ENCODE data around the gene APEX2. TPM values are rescaled to one million over a fixed set of nuclear protein-coding genes. Genes with fewer than 3 reads are reported as not detected.

APEX2 gene
- total and polyA plus RNA-seq, 2 experiments from 2014 or later = 10.0 to 20.1 TPM

DNA sequence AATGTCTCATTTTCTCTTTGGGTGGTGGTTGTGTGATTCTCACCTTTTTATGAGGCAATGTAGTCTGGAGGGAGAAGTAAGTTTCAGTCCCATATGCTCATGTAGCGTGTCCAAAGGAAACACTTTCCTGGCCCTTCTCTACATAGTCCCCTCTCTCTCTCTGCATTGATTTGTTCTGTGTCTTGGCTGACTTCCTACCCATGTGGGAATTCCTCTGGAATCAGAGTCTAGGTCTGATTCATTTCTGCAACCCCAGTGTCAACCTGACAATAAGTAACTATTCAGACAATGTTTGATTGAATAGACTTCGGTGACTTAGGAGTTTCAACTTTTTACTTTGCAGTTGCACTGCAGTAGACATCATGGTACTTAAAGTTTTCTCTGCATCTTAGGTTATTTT, 33.3 kb downstream of the APEX2 start:
- Histone ChIP-seq H3K27ac (ENCODE audit: low read depth) (no peak overlapping the region), H3K36me3 (ENCODE audit: insufficient read depth) (no peaks in the 10 kb centered on the region), H3F3A (replicated peaks; ENCODE audit: low read depth) (no peaks in the 10 kb centered on the region), H3K9me2 (ENCODE audit: insufficient read depth) (no peaks in the 10 kb centered on the region), H4K20me1 (replicated peaks; ENCODE audit: insufficient read depth) (no peaks in the 10 kb centered on the region), H3K79me2 (replicated peaks; ENCODE audit: insufficient read depth) (no peaks in the 10 kb centered on the region), H3K4me1 (ENCODE audit: insufficient read depth) (peaks cover 9% of the 10 kb centered on the region; the same call in 1 of the 2 replicates), H3K4me3 (no peak overlapping the region), H3K4me2 (no peak overlapping the region), H3K27me3 (ENCODE audit: insufficient read depth) (no peaks in the 10 kb centered on the region), H2AFZ (no peak overlapping the region)
- no peaks in the 10 kb centered on the region; the same call in 2 of the 3 replicates for H3K36me3 Mint-ChIP-seq (ENCODE audit: low read depth)
- H3K4me1 Mint-ChIP-seq = peaks cover 17% of the 10 kb centered on the region
- H3K9me3 Mint-ChIP-seq = no peaks in the 10 kb centered on the region
- TF ChIP-seq EZH2phosphoT487 (IDR thresholded peaks at IDR 0.05; ENCODE audit: unreplicated experiment) (no peak), STAT1 (IDR thresholded peaks at IDR 0.05; ENCODE audit: unreplicated experiment) (no peak), EZH2 (IDR thresholded peaks at IDR 0.05; ENCODE audit: low read depth, unreplicated experiment) (no peak), POLR2AphosphoS5 (IDR thresholded peaks at IDR 0.05; ENCODE audit: low read depth) (no peak), ZNF331 (CRISPR knock-in tag; IDR thresholded peaks at IDR 0.05; ENCODE audit: low read depth) (no peak), CREB1 (CRISPR knock-in tag; IDR thresholded peaks at IDR 0.05; ENCODE audit: low read depth) (no peak), NANOG (IDR thresholded peaks at IDR 0.05; ENCODE audit: borderline replicate concordance) (no peak), ZNF114 (CRISPR knock-in tag; IDR thresholded peaks at IDR 0.05) (no peak), JUNB (IDR thresholded peaks at IDR 0.05; ENCODE audit: unreplicated experiment) (no peak)
- TF ChIP-seq, protein P1, sequence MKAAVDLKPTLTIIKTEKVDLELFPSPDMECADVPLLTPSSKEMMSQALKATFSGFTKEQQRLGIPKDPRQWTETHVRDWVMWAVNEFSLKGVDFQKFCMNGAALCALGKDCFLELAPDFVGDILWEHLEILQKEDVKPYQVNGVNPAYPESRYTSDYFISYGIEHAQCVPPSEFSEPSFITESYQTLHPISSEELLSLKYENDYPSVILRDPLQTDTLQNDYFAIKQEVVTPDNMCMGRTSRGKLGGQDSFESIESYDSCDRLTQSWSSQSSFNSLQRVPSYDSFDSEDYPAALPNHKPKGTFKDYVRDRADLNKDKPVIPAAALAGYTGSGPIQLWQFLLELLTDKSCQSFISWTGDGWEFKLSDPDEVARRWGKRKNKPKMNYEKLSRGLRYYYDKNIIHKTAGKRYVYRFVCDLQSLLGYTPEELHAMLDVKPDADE (IDR thresholded peaks at IDR 0.05) = no peak
- TF ChIP-seq, protein P2, sequence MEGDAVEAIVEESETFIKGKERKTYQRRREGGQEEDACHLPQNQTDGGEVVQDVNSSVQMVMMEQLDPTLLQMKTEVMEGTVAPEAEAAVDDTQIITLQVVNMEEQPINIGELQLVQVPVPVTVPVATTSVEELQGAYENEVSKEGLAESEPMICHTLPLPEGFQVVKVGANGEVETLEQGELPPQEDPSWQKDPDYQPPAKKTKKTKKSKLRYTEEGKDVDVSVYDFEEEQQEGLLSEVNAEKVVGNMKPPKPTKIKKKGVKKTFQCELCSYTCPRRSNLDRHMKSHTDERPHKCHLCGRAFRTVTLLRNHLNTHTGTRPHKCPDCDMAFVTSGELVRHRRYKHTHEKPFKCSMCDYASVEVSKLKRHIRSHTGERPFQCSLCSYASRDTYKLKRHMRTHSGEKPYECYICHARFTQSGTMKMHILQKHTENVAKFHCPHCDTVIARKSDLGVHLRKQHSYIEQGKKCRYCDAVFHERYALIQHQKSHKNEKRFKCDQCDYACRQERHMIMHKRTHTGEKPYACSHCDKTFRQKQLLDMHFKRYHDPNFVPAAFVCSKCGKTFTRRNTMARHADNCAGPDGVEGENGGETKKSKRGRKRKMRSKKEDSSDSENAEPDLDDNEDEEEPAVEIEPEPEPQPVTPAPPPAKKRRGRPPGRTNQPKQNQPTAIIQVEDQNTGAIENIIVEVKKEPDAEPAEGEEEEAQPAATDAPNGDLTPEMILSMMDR (conservative IDR thresholded peaks at IDR 0.05; ENCODE audit: low read depth in 2 of 2) = no peak
- TF ChIP-seq, protein P3, sequence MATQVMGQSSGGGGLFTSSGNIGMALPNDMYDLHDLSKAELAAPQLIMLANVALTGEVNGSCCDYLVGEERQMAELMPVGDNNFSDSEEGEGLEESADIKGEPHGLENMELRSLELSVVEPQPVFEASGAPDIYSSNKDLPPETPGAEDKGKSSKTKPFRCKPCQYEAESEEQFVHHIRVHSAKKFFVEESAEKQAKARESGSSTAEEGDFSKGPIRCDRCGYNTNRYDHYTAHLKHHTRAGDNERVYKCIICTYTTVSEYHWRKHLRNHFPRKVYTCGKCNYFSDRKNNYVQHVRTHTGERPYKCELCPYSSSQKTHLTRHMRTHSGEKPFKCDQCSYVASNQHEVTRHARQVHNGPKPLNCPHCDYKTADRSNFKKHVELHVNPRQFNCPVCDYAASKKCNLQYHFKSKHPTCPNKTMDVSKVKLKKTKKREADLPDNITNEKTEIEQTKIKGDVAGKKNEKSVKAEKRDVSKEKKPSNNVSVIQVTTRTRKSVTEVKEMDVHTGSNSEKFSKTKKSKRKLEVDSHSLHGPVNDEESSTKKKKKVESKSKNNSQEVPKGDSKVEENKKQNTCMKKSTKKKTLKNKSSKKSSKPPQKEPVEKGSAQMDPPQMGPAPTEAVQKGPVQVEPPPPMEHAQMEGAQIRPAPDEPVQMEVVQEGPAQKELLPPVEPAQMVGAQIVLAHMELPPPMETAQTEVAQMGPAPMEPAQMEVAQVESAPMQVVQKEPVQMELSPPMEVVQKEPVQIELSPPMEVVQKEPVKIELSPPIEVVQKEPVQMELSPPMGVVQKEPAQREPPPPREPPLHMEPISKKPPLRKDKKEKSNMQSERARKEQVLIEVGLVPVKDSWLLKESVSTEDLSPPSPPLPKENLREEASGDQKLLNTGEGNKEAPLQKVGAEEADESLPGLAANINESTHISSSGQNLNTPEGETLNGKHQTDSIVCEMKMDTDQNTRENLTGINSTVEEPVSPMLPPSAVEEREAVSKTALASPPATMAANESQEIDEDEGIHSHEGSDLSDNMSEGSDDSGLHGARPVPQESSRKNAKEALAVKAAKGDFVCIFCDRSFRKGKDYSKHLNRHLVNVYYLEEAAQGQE (IDR thresholded peaks at IDR 0.05; ENCODE audit: unreplicated experiment) = no peak
- TF ChIP-seq, protein P4, sequence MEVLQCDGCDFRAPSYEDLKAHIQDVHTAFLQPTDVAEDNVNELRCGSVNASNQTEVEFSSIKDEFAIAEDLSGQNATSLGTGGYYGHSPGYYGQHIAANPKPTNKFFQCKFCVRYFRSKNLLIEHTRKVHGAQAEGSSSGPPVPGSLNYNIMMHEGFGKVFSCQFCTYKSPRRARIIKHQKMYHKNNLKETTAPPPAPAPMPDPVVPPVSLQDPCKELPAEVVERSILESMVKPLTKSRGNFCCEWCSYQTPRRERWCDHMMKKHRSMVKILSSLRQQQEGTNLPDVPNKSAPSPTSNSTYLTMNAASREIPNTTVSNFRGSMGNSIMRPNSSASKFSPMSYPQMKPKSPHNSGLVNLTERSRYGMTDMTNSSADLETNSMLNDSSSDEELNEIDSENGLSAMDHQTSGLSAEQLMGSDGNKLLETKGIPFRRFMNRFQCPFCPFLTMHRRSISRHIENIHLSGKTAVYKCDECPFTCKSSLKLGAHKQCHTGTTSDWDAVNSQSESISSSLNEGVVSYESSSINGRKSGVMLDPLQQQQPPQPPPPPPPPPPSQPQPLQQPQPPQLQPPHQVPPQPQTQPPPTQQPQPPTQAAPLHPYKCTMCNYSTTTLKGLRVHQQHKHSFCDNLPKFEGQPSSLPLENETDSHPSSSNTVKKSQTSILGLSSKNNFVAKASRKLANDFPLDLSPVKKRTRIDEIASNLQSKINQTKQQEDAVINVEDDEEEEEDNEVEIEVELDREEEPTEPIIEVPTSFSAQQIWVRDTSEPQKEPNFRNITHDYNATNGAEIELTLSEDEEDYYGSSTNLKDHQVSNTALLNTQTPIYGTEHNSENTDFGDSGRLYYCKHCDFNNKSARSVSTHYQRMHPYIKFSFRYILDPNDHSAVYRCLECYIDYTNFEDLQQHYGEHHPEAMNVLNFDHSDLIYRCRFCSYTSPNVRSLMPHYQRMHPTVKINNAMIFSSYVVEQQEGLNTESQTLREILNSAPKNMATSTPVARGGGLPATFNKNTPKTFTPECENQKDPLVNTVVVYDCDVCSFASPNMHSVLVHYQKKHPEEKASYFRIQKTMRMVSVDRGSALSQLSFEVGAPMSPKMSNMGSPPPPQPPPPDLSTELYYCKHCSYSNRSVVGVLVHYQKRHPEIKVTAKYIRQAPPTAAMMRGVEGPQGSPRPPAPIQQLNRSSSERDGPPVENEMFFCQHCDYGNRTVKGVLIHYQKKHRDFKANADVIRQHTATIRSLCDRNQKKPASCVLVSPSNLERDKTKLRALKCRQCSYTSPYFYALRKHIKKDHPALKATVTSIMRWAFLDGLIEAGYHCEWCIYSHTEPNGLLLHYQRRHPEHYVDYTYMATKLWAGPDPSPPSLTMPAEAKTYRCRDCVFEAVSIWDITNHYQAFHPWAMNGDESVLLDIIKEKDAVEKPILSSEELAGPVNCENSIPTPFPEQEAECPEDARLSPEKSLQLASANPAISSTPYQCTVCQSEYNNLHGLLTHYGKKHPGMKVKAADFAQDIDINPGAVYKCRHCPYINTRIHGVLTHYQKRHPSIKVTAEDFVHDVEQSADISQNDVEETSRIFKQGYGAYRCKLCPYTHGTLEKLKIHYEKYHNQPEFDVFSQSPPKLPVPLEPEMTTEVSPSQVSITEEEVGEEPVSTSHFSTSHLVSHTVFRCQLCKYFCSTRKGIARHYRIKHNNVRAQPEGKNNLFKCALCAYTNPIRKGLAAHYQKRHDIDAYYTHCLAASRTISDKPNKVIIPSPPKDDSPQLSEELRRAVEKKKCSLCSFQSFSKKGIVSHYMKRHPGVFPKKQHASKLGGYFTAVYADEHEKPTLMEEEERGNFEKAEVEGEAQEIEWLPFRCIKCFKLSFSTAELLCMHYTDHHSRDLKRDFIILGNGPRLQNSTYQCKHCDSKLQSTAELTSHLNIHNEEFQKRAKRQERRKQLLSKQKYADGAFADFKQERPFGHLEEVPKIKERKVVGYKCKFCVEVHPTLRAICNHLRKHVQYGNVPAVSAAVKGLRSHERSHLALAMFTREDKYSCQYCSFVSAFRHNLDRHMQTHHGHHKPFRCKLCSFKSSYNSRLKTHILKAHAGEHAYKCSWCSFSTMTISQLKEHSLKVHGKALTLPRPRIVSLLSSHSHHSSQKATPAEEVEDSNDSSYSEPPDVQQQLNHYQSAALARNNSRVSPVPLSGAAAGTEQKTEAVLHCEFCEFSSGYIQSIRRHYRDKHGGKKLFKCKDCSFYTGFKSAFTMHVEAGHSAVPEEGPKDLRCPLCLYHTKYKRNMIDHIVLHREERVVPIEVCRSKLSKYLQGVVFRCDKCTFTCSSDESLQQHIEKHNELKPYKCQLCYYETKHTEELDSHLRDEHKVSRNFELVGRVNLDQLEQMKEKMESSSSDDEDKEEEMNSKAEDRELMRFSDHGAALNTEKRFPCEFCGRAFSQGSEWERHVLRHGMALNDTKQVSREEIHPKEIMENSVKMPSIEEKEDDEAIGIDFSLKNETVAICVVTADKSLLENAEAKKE (CRISPR knock-in tag; IDR thresholded peaks at IDR 0.05) = no peak
- DNase-seq (ENCODE audit: low spot score) (no peak), ATAC-seq (no peak)
- no peaks in the 10 kb centered on the region for H3K27me3 Mint-ChIP-seq (ENCODE audit: insufficient read depth, low read depth, poor library complexity)
- no peak overlapping the region for H3K27ac Mint-ChIP-seq
- no peak overlapping the region for H3K4me3 Mint-ChIP-seq

Measured in GM23338 (cell line).